Peyer's patch (tissue), 4 donors: ENCODE data around the gene CDH3.

Source experiments
- POLR2A ChIP-seq, 2 donors: fragments of 450-650 bp; IDR thresholded peaks; one replicate each; pipeline ENCODE4 v1.5.1; 2017; ENCODE audit warnings: antibody characterized with exemption in 2 of 2, mild to moderate bottlenecking in 2 of 2, moderate library complexity in 2 of 2
- TF ChIP-seq, protein P1 (sequence below), 6 experiments: fragments of 450-650 bp in 4 of 6; fragments of 200-600 bp in 2 of 6; sonication (generic) in 1 of 6; IDR thresholded peaks; one replicate each; pipeline ENCODE4 v1.5.1; 2017 to 2019; ENCODE audit warnings: antibody characterized with exemption in 6 of 6, mild to moderate bottlenecking in 3 of 6, moderate library complexity in 1 of 6

DNA sequence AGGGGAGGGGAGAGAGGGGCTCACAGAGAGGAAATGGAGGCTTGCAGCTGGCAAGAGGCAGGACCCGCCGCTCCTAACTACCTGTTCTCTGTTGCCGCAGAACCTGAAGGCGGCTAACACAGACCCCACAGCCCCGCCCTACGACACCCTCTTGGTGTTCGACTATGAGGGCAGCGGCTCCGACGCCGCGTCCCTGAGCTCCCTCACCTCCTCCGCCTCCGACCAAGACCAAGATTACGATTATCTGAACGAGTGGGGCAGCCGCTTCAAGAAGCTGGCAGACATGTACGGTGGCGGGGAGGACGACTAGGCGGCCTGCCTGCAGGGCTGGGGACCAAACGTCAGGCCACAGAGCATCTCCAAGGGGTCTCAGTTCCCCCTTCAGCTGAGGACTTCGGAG lies 53.0 kb downstream of the CDH3 start:
- TF ChIP-seq, protein P1, sequence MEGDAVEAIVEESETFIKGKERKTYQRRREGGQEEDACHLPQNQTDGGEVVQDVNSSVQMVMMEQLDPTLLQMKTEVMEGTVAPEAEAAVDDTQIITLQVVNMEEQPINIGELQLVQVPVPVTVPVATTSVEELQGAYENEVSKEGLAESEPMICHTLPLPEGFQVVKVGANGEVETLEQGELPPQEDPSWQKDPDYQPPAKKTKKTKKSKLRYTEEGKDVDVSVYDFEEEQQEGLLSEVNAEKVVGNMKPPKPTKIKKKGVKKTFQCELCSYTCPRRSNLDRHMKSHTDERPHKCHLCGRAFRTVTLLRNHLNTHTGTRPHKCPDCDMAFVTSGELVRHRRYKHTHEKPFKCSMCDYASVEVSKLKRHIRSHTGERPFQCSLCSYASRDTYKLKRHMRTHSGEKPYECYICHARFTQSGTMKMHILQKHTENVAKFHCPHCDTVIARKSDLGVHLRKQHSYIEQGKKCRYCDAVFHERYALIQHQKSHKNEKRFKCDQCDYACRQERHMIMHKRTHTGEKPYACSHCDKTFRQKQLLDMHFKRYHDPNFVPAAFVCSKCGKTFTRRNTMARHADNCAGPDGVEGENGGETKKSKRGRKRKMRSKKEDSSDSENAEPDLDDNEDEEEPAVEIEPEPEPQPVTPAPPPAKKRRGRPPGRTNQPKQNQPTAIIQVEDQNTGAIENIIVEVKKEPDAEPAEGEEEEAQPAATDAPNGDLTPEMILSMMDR (IDR thresholded peaks at IDR 0.05): no peak
- TF ChIP-seq POLR2A (IDR thresholded peaks at IDR 0.05): no peak
